Activated T-cell treated with anti-CD3 and anti-CD28 coated beads for 4 hours (primary cell): Measurements from ENCODE around the gene HTT-AS.
"Not testable (repeated sequence)": the region's sequence is repeated elsewhere in the genome, so short reads cannot be mapped to it uniquely, and the experiment has no call there.

Experiments
- DNase-seq: peaks from one replicate; pipeline ENCODE4 v3.0.0-alpha.2; 2020

HTT-AS gene

GRCh38 chr4:3051141-3051897, 23.0 kb downstream of the HTT-AS start:
- not testable (repeated sequence) for DNase-seq

- peak; percentile 46 for DNase-seq
Observed at GRCh38 chr4:3047464-3048286, 26.7 kb downstream of the HTT-AS start.

- DNase-seq, result no peak
Observed at GRCh38 chr4:3046623-3047022, 27.7 kb downstream of the HTT-AS start.

GRCh38 chr4:3046162-3046561, 28.2 kb downstream of the HTT-AS start:
- no peak for DNase-seq

GRCh38 chr4:3044870-3045819, 29.2 kb downstream of the HTT-AS start:
- peak; percentile 52 for DNase-seq

- DNase-seq, result no peak
Observed at GRCh38 chr4:3043282-3044020, 30.9 kb downstream of the HTT-AS start.

- DNase-seq, result no peak
Observed at GRCh38 chr4:3042226-3042625, 32.1 kb downstream of the HTT-AS start.

GRCh38 chr4:3041192-3042142, 32.9 kb downstream of the HTT-AS start:
- no peak for DNase-seq

- no peak for DNase-seq
Observed at GRCh38 chr4:3040452-3041191, 33.7 kb downstream of the HTT-AS start.

- no peak for DNase-seq
Observed at GRCh38 chr4:3039706-3040366, 34.5 kb downstream of the HTT-AS start.

GRCh38 chr4:3037957-3038461, 36.3 kb downstream of the HTT-AS start:
- no peak for DNase-seq

GRCh38 chr4:3036131-3036952, 38.0 kb downstream of the HTT-AS start:
- DNase-seq, result no peak

- DNase-seq, result no peak
Observed at GRCh38 chr4:3035674-3036073, 38.7 kb downstream of the HTT-AS start.

GRCh38 chr4:3035249-3035648, 39.1 kb downstream of the HTT-AS start:
- no peak for DNase-seq

- DNase-seq, result no peak
Observed at GRCh38 chr4:3034231-3034630, 40.1 kb downstream of the HTT-AS start.

GRCh38 chr4:3031357-3032082, 42.8 kb downstream of the HTT-AS start:
- no peak for DNase-seq

- DNase-seq, result no peak
Observed at GRCh38 chr4:3030566-3031356, 43.6 kb downstream of the HTT-AS start.
